ENCODE results near the gene GRID2.

The GRID2 gene

DNA sequence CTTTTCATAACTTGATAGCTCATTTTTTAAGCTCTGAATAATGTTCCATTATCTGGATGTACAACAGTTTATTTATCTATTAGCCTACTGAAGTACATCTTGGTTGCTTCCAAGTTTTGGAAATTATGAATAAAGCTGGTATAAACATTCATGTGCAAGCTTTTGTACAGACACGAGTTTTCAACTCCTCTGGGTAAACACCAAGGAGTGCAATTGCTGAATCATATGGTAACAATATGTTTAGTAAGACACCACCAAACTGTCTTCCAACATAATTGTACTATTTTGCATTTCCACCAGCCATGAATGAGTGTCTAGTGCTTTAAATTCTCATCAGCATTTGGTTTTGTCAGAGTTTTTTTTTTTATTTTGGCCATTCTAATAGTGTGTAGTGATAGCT lies 1258.1 kb downstream of the GRID2 start:
- Histone ChIP-seq H3K27ac (ENCODE audit: low read length) (no peak overlapping the region), H3K79me2 (ENCODE audit: low read length) (no peaks in the 10 kb centered on the region), H3K4me3 (ENCODE audit: low read length) (no peak overlapping the region), H3K4me2 (ENCODE audit: low read depth, low read length) (no peak overlapping the region), H3K36me3 (replicated peaks; ENCODE audit: insufficient read depth, low read length) (no peaks in the 10 kb centered on the region), H2AFZ (ENCODE audit: low read length) (no peak overlapping the region), H3K9me2 (replicated peaks; ENCODE audit: insufficient read depth, low read length) (no peaks in the 10 kb centered on the region), H4K20me1 (ENCODE audit: insufficient read depth, low read length) (no peaks in the 10 kb centered on the region), H3K27me3 (replicated peaks; ENCODE audit: insufficient read depth, low read length) (no peaks in the 10 kb centered on the region), H3F3A (ENCODE audit: insufficient read depth, low read length) (no peaks in the 10 kb centered on the region), H3K9me3 (replicated peaks; ENCODE audit: insufficient read depth, low read length) (no peaks in the 10 kb centered on the region), H3K9ac (ENCODE audit: low read length) (no peak overlapping the region), H3K4me1 (ENCODE audit: low read length) (no peaks in the 10 kb centered on the region)
- DNase-seq = no peak
- TF ChIP-seq EZH2phosphoT487 (IDR thresholded peaks at IDR 0.05; ENCODE audit: low read length) = no peak
- no peak for TF ChIP-seq EZH2 (optimal IDR thresholded peaks at IDR 0.05; ENCODE audit: low read depth, low read length)
- TF ChIP-seq, protein P1, sequence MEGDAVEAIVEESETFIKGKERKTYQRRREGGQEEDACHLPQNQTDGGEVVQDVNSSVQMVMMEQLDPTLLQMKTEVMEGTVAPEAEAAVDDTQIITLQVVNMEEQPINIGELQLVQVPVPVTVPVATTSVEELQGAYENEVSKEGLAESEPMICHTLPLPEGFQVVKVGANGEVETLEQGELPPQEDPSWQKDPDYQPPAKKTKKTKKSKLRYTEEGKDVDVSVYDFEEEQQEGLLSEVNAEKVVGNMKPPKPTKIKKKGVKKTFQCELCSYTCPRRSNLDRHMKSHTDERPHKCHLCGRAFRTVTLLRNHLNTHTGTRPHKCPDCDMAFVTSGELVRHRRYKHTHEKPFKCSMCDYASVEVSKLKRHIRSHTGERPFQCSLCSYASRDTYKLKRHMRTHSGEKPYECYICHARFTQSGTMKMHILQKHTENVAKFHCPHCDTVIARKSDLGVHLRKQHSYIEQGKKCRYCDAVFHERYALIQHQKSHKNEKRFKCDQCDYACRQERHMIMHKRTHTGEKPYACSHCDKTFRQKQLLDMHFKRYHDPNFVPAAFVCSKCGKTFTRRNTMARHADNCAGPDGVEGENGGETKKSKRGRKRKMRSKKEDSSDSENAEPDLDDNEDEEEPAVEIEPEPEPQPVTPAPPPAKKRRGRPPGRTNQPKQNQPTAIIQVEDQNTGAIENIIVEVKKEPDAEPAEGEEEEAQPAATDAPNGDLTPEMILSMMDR (IDR thresholded peaks at IDR 0.05; ENCODE audit: low read length) = no peak

DNA sequence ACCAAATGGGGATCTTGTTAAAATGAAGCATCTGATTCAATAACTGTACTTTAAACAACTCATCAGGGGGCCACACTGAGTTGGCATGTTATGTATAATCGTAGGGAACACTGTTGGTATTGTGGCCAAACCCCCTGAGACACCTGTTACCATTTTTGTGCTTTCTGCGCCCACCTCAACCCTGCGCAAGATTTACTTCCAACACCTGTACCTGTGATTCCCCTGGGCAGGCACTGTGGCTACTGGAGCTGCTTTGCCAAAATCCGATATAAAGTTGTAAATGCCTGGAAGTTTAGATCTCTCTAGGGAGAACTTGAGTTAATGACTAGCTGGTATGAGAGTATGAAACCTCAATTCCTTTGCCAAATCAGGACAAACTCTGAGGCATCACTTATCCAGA lies 1265.0 kb downstream of the GRID2 start:
- H3K9me3 ChIP-seq (replicated peaks; ENCODE audit: insufficient read depth, low read length) = no peaks in the 10 kb centered on the region
- H4K20me1 ChIP-seq (ENCODE audit: insufficient read depth, low read length) = no peaks in the 10 kb centered on the region
- DNase-seq = no peak
- no peaks in the 10 kb centered on the region for H3K9me2 ChIP-seq (replicated peaks; ENCODE audit: insufficient read depth, low read length)
- TF ChIP-seq, protein P1 (IDR thresholded peaks at IDR 0.05; ENCODE audit: low read length) = no peak
- TF ChIP-seq EZH2 (optimal IDR thresholded peaks at IDR 0.05; ENCODE audit: low read depth, low read length) = no peak
- no peak for TF ChIP-seq EZH2phosphoT487 (IDR thresholded peaks at IDR 0.05; ENCODE audit: low read length)
- H3K36me3 ChIP-seq (replicated peaks; ENCODE audit: insufficient read depth, low read length) = no peaks in the 10 kb centered on the region
- no peak overlapping the region for H3K9ac ChIP-seq (ENCODE audit: low read length)
- no peaks in the 10 kb centered on the region for H3K27me3 ChIP-seq (replicated peaks; ENCODE audit: insufficient read depth, low read length)
- no peaks in the 10 kb centered on the region for H3K79me2 ChIP-seq (ENCODE audit: low read length)
- H3K4me1 ChIP-seq (ENCODE audit: low read length) = no peaks in the 10 kb centered on the region
- H3K27ac ChIP-seq (ENCODE audit: low read length) = no peak overlapping the region
- no peaks in the 10 kb centered on the region for H3F3A ChIP-seq (ENCODE audit: insufficient read depth, low read length)
- no peak overlapping the region for H3K4me3 ChIP-seq (ENCODE audit: low read length)
- H2AFZ ChIP-seq (ENCODE audit: low read length) = no peak overlapping the region
- no peak overlapping the region for H3K4me2 ChIP-seq (ENCODE audit: low read depth, low read length)

DNA sequence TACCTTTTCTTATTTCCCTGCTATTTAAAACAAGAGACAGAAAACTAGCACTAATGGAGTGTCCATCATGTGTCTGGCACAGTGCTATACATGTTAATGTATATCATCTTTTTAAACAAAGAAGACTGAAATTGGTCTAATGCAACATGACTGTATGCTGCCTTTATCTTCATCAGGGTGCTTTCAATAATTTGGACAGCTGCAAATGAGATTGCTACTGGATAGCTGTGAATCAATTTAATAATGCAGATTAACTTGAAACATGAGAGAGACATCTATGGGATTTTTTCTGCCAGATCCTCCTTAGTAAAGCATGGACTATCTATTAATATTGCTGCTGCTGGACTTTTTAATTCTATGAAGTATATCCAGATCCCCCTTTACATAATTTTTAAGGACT lies 1269.5 kb downstream of the GRID2 start:
- no peak overlapping the region for H3K9ac ChIP-seq (ENCODE audit: low read length)
- no peaks in the 10 kb centered on the region for H3F3A ChIP-seq (ENCODE audit: insufficient read depth, low read length)
- H3K27ac ChIP-seq (ENCODE audit: low read length) = no peak overlapping the region
- no peaks in the 10 kb centered on the region for H3K79me2 ChIP-seq (ENCODE audit: low read length)
- no peak for DNase-seq
- H3K36me3 ChIP-seq (replicated peaks; ENCODE audit: insufficient read depth, low read length) = no peaks in the 10 kb centered on the region
- no peak overlapping the region for H3K4me2 ChIP-seq (ENCODE audit: low read depth, low read length)
- H2AFZ ChIP-seq (ENCODE audit: low read length) = no peak overlapping the region
- no peaks in the 10 kb centered on the region for H3K9me3 ChIP-seq (replicated peaks; ENCODE audit: insufficient read depth, low read length)
- no peak for TF ChIP-seq EZH2phosphoT487 (IDR thresholded peaks at IDR 0.05; ENCODE audit: low read length)
- TF ChIP-seq, protein P1 (IDR thresholded peaks at IDR 0.05; ENCODE audit: low read length) = no peak
- TF ChIP-seq EZH2 (optimal IDR thresholded peaks at IDR 0.05; ENCODE audit: low read depth, low read length) = no peak
- H3K4me3 ChIP-seq (ENCODE audit: low read length) = no peak overlapping the region
- no peaks in the 10 kb centered on the region for H3K9me2 ChIP-seq (replicated peaks; ENCODE audit: insufficient read depth, low read length)
- no peaks in the 10 kb centered on the region for H3K27me3 ChIP-seq (replicated peaks; ENCODE audit: insufficient read depth, low read length)
- H4K20me1 ChIP-seq (ENCODE audit: insufficient read depth, low read length) = no peaks in the 10 kb centered on the region
- no peaks in the 10 kb centered on the region for H3K4me1 ChIP-seq (ENCODE audit: low read length)

Measured in MM.1S (cell line).